HG03060 (cell line): Measurements from ENCODE around the gene SNORC.
"Not testable (repeated sequence)": the region's sequence is repeated elsewhere in the genome, so short reads cannot be mapped to it uniquely, and the experiment has no call there.

ENCODE experiments used
- ATAC-seq: cut with Tn5 transposase; IDR thresholded peaks from one replicate; pipeline ENCODE4 v1.9.1; 2021; ENCODE audit warnings: low read depth, moderate number of reproducible peaks; ENCODE audit not compliant: unreplicated experiment

SNORC gene

GRCh38 chr2:232893834-232894233, 23.8 kb downstream of the SNORC start:
- ATAC-seq: no peak

GRCh38 chr2:232894251-232894650, 24.2 kb downstream of the SNORC start:
- no peak for ATAC-seq

- no peak for ATAC-seq
Observed at GRCh38 chr2:232894746-232895145, 24.7 kb downstream of the SNORC start.

- no peak for ATAC-seq
Observed at GRCh38 chr2:232896111-232896510, 26.0 kb downstream of the SNORC start.

GRCh38 chr2:232896720-232897597, 26.9 kb downstream of the SNORC start:
- ATAC-seq: no peak

- ATAC-seq: no peak
Observed at GRCh38 chr2:232897598-232898408, 27.7 kb downstream of the SNORC start.

- no peak for ATAC-seq
Observed at GRCh38 chr2:232898592-232899543, 28.8 kb downstream of the SNORC start.

GRCh38 chr2:232900811-232901735, 31.0 kb downstream of the SNORC start:
- ATAC-seq: no peak

- ATAC-seq: no peak
Observed at GRCh38 chr2:232901736-232902578, 31.9 kb downstream of the SNORC start.

GRCh38 chr2:232903989-232904388, 33.9 kb downstream of the SNORC start:
- no peak for ATAC-seq

- not testable (repeated sequence) for ATAC-seq
Observed at GRCh38 chr2:232906867-232907717, 37.0 kb downstream of the SNORC start.

- ATAC-seq: not testable (repeated sequence)
Observed at GRCh38 chr2:232907718-232908085, 37.6 kb downstream of the SNORC start.

- ATAC-seq: no peak
Observed at GRCh38 chr2:232908695-232909094, 38.6 kb downstream of the SNORC start.

- ATAC-seq: no peak
Observed at GRCh38 chr2:232910376-232910775, 40.3 kb downstream of the SNORC start.

- no peak for ATAC-seq
Observed at GRCh38 chr2:232911712-232912277, 41.7 kb downstream of the SNORC start.

GRCh38 chr2:232913903-232914302, 43.8 kb downstream of the SNORC start:
- ATAC-seq: no peak

- no peak for ATAC-seq
Observed at GRCh38 chr2:232919141-232919540, 49.1 kb downstream of the SNORC start.
